ENCODE measurements around the gene FOXP1. TPM values are rescaled to one million over a fixed set of nuclear protein-coding genes. Genes with fewer than 3 reads are reported as not detected.
A peak's percentile ranks its signal among the peaks of the same experiment; 100 is the strongest.

FOXP1 gene
- total and polyA plus RNA-seq, 2 of the 8 experiments (the other 6 are each of a cell fraction or from before 2014, with no cell fraction given): 13.9 to 25.4 TPM

DNA sequence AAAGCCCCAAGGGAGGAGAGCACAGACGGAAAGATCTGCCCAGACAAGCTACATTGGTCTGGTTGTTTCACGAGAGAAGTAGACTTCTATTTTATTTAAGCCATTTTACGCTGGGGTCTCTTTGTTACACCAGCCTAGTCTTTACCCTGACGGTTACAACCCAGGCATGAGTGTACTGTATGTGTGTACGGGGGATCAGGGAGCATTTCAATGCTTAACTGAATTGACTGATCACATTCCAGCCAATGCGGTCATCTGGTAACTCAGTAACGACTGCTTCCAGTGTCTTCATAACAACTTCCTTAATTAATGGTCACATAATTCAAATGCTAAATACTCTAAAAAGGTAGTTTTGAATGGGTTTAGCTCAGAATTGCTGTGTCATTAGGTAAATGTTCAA lies 288.6 kb downstream of the FOXP1 start:
- H3K9me3 ChIP-seq (ENCODE audit: insufficient read depth in 2 of 2, low read depth in 1 of 2, low read length in 1 of 2): no peaks in the 10 kb centered on the region
- no peak overlapping the region for H3K18ac ChIP-seq (ENCODE audit: extremely low read depth, low read length)
- no peak overlapping the region for H2BK5ac ChIP-seq (ENCODE audit: low read depth, low read length)
- H4K5ac ChIP-seq (ENCODE audit: insufficient read length, low read depth, low read length): no peak overlapping the region
- H4K8ac ChIP-seq (ENCODE audit: extremely low read depth, insufficient read depth, low read length): no peak overlapping the region
- no peak overlapping the region for H3K4ac ChIP-seq (replicated peaks; ENCODE audit: insufficient read length, low read depth, low read length)
- H2BK20ac ChIP-seq (ENCODE audit: low read length): no peak overlapping the region
- H3K4me3 ChIP-seq (ENCODE audit: extremely low read depth in 1 of 4, insufficient read depth in 2 of 4, low read depth in 3 of 4, low read length in 4 of 4): no peak overlapping the region
- no peaks in the 10 kb centered on the region for H3K23me2 ChIP-seq (ENCODE audit: low read depth, low read length)
- DNase-seq (ENCODE audit: low read depth in 1 of 2, low spot score in 2 of 2): no peak
- no peak overlapping the region for H2AK5ac ChIP-seq (ENCODE audit: low read depth, low read length)
- H3K9ac ChIP-seq (replicated peaks in 1 of 4; ENCODE audit: extremely low read depth in 1 of 4, low read depth in 3 of 4, low read length in 3 of 4): no peak overlapping the region
- H3K27me3 ChIP-seq (replicated peaks in 1 of 4; ENCODE audit: control insufficient read depth in 3 of 4, extremely low read depth in 1 of 4, insufficient read depth in 3 of 4, low read length in 3 of 4): no peaks in the 10 kb centered on the region
- ChIA-PET CTCF (ENCODE audit: partially characterized antibody) (interaction anchor here (1.0 kb wide), 1 partner anchor 182 kb away, joined by 3 read pairs; no protein-coding TSS in a partner anchor), POLR2A (ENCODE audit: partially characterized antibody) (no interaction called here)
- WGBS, 2 experiments (ENCODE audit: extremely low coverage in 1 of 2, insufficient coverage in 1 of 2, insufficient read length in 1 of 2, insufficient replicate concordance in 2 of 2, low coverage in 1 of 2, low lambda C conversion rate in 2 of 2, missing lambda C conversion rate in 1 of 2): 81% methylated on average over 7 of the region's 7 CpGs; no CpG with 5 or more reads in 1 of the 2 experiments
- H3K23ac ChIP-seq (ENCODE audit: insufficient read length): no peak overlapping the region
- no peak overlapping the region for H2BK120ac ChIP-seq (replicated peaks; ENCODE audit: low read depth, low read length)
- H3K36me3 ChIP-seq (ENCODE audit: control insufficient read depth in 2 of 4, insufficient read depth in 4 of 4, low read length in 3 of 4): peaks cover 0 to 3% (median 0%) of the 10 kb centered on the region in 4 experiments; a peak in 2 of 8 replicates
- H4K91ac ChIP-seq (replicated peaks; ENCODE audit: insufficient read length, low read length): no peak overlapping the region
- no peak overlapping the region for H2BK15ac ChIP-seq (ENCODE audit: low read length)
- no peaks in the 10 kb centered on the region for H4K20me1 ChIP-seq (replicated peaks in 1 of 2; ENCODE audit: control insufficient read depth in 1 of 2, insufficient read depth in 2 of 2, low read length in 2 of 2)
- FAIRE-seq: no peak
- no peak overlapping the region for H3K4me2 ChIP-seq (ENCODE audit: insufficient read depth in 1 of 2, low read depth in 2 of 2, low read length in 2 of 2)
- TF ChIP-seq NRF1 (IDR thresholded peaks at IDR 0.05; ENCODE audit: low read depth, low read length) (no peak), SIX5 (IDR thresholded peaks at IDR 0.05; ENCODE audit: low read depth, low read length) (no peak), CHD1 (IDR thresholded peaks at IDR 0.05; ENCODE audit: low read depth, low read length) (no peak), SAP30 (IDR thresholded peaks at IDR 0.05; ENCODE audit: insufficient read depth, insufficient replicate concordance, low read length) (no peak), TEAD4 (IDR thresholded peaks at IDR 0.05; ENCODE audit: low read depth, low read length) (peak; percentile 49; the same call in 1 of the 2 replicates), CBX5 (IDR thresholded peaks at IDR 0.05; ENCODE audit: low read depth, low read length) (no peak), FOSL1 (IDR thresholded peaks at IDR 0.05; ENCODE audit: insufficient read depth, low read depth, low read length) (no peak)
- TF ChIP-seq, protein P1, sequence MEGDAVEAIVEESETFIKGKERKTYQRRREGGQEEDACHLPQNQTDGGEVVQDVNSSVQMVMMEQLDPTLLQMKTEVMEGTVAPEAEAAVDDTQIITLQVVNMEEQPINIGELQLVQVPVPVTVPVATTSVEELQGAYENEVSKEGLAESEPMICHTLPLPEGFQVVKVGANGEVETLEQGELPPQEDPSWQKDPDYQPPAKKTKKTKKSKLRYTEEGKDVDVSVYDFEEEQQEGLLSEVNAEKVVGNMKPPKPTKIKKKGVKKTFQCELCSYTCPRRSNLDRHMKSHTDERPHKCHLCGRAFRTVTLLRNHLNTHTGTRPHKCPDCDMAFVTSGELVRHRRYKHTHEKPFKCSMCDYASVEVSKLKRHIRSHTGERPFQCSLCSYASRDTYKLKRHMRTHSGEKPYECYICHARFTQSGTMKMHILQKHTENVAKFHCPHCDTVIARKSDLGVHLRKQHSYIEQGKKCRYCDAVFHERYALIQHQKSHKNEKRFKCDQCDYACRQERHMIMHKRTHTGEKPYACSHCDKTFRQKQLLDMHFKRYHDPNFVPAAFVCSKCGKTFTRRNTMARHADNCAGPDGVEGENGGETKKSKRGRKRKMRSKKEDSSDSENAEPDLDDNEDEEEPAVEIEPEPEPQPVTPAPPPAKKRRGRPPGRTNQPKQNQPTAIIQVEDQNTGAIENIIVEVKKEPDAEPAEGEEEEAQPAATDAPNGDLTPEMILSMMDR (IDR thresholded peaks at IDR 0.05; ENCODE audit: control extremely low read depth in 1 of 3, insufficient read depth in 1 of 3, low read depth in 1 of 3, low read length in 3 of 3): no peak
- no peak overlapping the region for H2AFZ ChIP-seq (ENCODE audit: low read length)
- no peak overlapping the region for H2BK12ac ChIP-seq (ENCODE audit: low read depth, low read length)
- no peak overlapping the region for H3K27ac ChIP-seq (ENCODE audit: low read depth, low read length)
- H3K79me1 ChIP-seq (ENCODE audit: low read depth, low read length): no peaks in the 10 kb centered on the region
- H3K4me1 ChIP-seq (replicated peaks in 1 of 4; ENCODE audit: control insufficient read depth in 3 of 4, insufficient read depth in 4 of 4, low read length in 3 of 4): peaks cover 0 to 20% (median 7%) of the 10 kb centered on the region in 4 experiments; a peak in 3 of 7 replicates
- H3K56ac ChIP-seq (replicated peaks; ENCODE audit: insufficient read length, low read depth, low read length): no peak overlapping the region
- peaks cover 0 to 74% of the 10 kb centered on the region in 2 experiments; a peak in 2 of 4 replicates for H3K79me2 ChIP-seq (ENCODE audit: control insufficient read depth in 1 of 2, insufficient read depth in 2 of 2, low read length in 2 of 2)
- no peak overlapping the region for H3K14ac ChIP-seq (ENCODE audit: insufficient read length)

Measured in H1 (cell line).